ENCODE data around the gene ADAMTS6.
"Not testable (repeated sequence)": the region's sequence is repeated elsewhere in the genome, so short reads cannot be mapped to it uniquely, and the experiment has no call there.

Gene ADAMTS6

DNA sequence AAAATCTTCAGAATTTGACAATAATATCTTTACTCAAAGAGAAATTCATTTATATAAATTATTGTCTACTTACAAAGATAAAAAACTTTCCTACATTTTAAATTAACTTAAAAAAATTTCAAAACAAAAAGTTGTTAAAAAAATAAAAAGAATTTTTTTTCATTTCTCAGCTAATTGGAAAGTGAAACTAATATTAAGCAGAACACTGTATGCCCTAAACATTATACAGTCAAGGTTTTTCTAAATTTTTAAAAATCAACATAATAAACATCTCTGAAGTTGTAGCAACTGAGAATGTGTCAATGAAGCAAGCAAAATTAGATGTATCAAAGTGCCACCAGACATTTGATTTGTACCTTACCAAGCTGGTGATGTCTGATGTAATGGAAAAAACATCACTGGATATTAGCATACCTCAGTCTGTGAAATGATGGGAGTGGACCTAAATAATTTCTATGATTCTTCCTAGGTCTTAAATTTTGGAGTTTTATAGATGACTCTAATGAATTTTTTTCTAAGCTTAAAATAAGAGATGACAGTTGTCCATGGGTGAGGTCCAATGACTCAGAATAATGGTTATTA is 290.1 kb downstream of the ADAMTS6 start:
- TF ChIP-seq, protein P1, sequence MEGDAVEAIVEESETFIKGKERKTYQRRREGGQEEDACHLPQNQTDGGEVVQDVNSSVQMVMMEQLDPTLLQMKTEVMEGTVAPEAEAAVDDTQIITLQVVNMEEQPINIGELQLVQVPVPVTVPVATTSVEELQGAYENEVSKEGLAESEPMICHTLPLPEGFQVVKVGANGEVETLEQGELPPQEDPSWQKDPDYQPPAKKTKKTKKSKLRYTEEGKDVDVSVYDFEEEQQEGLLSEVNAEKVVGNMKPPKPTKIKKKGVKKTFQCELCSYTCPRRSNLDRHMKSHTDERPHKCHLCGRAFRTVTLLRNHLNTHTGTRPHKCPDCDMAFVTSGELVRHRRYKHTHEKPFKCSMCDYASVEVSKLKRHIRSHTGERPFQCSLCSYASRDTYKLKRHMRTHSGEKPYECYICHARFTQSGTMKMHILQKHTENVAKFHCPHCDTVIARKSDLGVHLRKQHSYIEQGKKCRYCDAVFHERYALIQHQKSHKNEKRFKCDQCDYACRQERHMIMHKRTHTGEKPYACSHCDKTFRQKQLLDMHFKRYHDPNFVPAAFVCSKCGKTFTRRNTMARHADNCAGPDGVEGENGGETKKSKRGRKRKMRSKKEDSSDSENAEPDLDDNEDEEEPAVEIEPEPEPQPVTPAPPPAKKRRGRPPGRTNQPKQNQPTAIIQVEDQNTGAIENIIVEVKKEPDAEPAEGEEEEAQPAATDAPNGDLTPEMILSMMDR (IDR thresholded peaks at IDR 0.05; ENCODE audit: low read depth, low read length), result no peak
- no peak for DNase-seq (ENCODE audit: extremely low read depth, low read depth)

DNA sequence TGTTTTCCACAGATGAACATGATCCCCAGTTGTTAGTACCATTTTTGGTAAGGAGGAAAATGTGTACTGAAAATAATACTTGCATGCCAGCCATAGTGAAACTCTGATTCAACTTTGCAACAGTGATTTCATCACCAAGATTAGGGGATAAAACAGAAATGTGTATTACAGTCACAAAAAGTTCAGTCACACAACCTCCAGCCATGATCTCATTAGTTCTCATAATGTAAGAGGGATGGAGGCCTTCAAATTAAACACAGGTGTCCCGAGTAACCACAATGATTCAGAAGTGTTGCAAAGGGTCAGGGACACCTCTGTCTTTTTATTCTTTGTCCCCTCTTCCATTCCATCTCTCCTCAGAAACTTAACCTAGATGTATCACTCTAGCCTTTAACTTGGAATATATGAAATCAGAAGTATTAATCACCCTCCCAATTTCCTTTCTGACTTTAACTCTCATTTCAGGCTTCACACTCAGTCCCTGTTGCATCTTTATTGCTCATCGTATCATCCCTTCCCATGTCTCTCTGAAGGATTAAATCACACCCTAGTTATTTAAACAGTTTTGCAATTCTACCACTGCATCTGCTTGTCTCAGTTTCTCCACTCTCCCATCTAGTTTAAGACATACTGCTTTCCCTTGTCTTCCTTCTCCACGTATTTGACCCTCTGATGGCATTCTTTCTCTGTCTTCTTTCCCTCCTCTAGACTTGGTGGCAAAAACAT is 291.2 kb downstream of the ADAMTS6 start:
- DNase-seq (ENCODE audit: extremely low read depth, low read depth), result peak; percentile 91
- TF ChIP-seq, protein P1 (IDR thresholded peaks at IDR 0.05; ENCODE audit: low read depth, low read length), result no peak

DNA sequence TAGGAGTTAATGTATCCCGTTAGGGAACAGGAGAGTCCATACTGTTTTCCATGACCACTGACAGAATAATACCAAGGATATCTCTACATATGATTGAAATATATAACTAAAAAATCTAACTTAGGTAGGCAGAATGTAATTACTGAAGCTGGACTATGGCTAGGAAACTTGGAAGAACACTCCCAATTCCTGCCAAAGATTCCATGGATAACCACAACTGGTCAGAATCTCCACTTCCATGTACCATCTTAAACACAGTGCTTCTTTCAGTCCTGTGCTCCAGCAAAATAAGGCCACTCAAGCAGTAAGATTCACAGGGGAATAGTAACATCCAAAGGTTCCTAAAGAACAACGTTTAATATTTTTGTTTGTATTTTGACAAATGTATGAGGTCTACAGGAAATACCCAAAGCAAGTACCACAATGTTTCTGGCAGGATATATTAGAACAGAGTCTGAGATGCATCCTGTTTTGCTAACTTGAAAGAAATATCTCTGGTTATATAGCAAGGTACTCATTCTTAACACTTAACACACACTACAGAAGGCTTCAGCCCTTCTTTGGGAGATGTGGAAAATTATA is 295.0 kb downstream of the ADAMTS6 start:
- no peak for DNase-seq (ENCODE audit: extremely low read depth, low read depth)
- TF ChIP-seq, protein P1 (IDR thresholded peaks at IDR 0.05; ENCODE audit: low read depth, low read length), result no peak

DNA sequence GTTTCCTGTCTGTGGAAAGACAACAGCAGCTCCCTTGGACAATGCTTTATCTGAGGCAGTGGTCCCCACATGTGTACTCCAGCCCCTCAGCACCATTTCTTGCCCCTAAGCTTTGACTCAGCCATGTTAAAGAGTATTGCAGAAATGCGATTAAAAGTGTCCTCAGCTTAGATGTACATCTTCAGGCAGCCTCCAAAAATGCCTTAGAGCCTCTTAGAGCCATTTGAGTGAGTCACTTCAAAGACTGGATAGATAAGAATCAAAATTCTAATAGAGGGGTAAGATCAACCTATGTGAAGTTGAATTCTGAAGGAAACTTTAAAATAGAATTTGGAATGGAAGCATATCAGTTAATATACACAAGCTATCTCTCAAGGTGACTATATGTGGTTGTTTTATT is 296.3 kb downstream of the ADAMTS6 start:
- DNase-seq (ENCODE audit: extremely low read depth, low read depth), result no peak
- TF ChIP-seq, protein P1 (IDR thresholded peaks at IDR 0.05; ENCODE audit: low read depth, low read length), result no peak

DNA sequence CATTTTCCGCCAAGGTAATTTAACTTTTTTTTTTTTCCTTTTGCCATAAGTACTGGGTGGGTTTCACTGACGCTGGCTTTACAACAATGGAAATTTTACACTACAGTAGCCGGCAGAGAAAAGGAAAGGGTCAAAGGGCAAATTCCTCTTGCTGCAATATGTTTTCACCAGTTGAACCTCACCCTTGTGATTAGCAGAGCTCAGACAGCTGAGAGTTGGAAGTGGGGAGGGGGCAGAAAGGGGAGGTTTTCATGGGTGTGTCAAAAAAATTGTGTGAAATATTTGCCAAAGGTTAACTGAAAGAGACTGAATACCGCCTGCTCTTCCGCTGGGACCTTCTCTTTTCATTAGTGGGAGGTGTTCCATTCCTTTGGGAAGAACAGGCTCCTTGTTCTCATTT is 296.9 kb downstream of the ADAMTS6 start:
- DNase-seq (ENCODE audit: extremely low read depth, low read depth), result no peak
- TF ChIP-seq, protein P1 (IDR thresholded peaks at IDR 0.05; ENCODE audit: low read depth, low read length), result no peak

DNA sequence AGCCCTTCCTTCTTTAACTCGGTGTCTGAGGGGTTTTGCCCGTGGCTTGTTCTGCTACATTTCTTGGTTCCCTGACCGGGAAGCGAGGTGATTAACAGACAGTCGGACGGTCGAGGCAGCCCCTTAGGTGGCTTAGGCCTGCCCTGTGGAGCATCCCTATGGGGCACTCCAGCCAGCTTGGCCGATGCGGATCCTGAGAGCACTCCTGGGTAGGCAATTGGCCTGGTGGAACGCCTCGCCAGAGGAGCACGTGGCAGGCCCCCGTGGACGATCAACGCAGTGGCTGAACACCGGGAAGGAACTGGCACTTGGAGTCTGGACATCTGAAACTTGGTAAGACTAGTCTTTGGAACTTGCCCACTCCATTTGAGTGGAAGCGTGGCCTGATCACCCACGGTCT is 307.5 kb downstream of the ADAMTS6 start:
- not testable (repeated sequence) for DNase-seq (ENCODE audit: extremely low read depth, low read depth)

DNA sequence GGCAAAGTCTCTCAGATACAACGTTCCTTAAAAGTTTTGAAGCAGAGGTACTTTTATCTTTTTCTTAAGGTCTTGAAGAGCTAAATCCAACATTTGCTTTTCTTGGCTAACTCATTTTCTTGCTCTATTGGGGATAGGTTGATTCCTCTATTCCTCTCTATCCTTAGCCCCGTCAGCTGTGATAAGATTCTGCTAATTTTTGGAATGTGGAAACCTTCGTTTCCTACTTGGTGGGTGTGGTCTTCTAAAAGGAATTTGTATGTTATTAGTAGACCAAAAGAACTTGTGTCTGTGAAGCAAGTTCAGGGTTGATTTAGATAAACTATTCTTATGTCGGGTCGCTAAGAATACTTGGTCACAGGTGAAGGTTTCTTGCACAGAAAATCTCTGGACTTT is 308.6 kb downstream of the ADAMTS6 start:
- TF ChIP-seq, protein P1 (IDR thresholded peaks at IDR 0.05; ENCODE audit: low read depth, low read length), result no peak
- no peak for DNase-seq (ENCODE audit: extremely low read depth, low read depth)

Measured in AG09319 (cell line).